H1 (cell line): ENCODE data around the gene ZSCAN10. TPM values are rescaled to one million over a fixed set of nuclear protein-coding genes. Genes with fewer than 3 reads are reported as not detected.
A peak's percentile ranks its signal among the peaks of the same experiment; 100 is the strongest.

ENCODE experiments used
- CTCF ChIA-PET: fragments of 300-600 bp; sonication (Branson Sonifier 250); formaldehyde crosslinking; loops from one replicate; lab custom pipeline; 2021; ENCODE audit not compliant: partially characterized antibody; lab: Charles Lee
- POLR2A ChIA-PET: fragments of 300-600 bp; sonication (Branson Sonifier 250); formaldehyde crosslinking; loops from one replicate; lab custom pipeline; 2021; ENCODE audit warnings: inconsistent platforms; ENCODE audit not compliant: partially characterized antibody; lab: Charles Lee
- DNase-seq, 2 experiments: peaks; one replicate each; pipeline versions ENCODE4 v3.0.0 to v3.0.0-alpha.2; 2010 to 2022; ENCODE audit warnings: low spot score in 2 of 2, low read depth in 1 of 2, mixed read lengths in 1 of 2
- FAIRE-seq: peaks from 2 replicates; lab custom pipeline; 2011; peaks lifted over from hg19 to GRCh38; lab: Jason Lieb, UNC
- H2AFZ ChIP-seq: 2 replicates; pipeline ENCODE4 v1.8.1; 2012; ENCODE audit warnings: low read length, inconsistent platforms
- H2AK5ac ChIP-seq: 2 replicates; pipeline ENCODE4 v1.6.1; 2013; ENCODE audit warnings: low read depth, low read length
- H2BK120ac ChIP-seq: replicated peaks from 2 replicates; pipeline ENCODE3; 2013; ENCODE audit warnings: low read depth, low read length, inconsistent platforms
- H2BK12ac ChIP-seq: 2 replicates; pipeline ENCODE4 v1.6.1; 2013; ENCODE audit warnings: low read depth, low read length
- H2BK15ac ChIP-seq: 2 replicates; pipeline ENCODE4 v1.6.1; 2013; ENCODE audit warnings: low read length
- H2BK20ac ChIP-seq: 2 replicates; pipeline ENCODE4 v1.6.1; 2013; ENCODE audit warnings: low read length
- H2BK5ac ChIP-seq: 2 replicates; pipeline ENCODE4 v1.6.1; 2013; ENCODE audit warnings: low read depth, low read length
- H3K14ac ChIP-seq: 2 replicates; pipeline ENCODE4 v1.6.1; 2013; ENCODE audit warnings: inconsistent platforms; ENCODE audit not compliant: insufficient read length
- H3K18ac ChIP-seq: 2 replicates; pipeline ENCODE4 v1.6.1; 2013; ENCODE audit warnings: low read length; ENCODE audit errors: extremely low read depth
- H3K23ac ChIP-seq: 2 replicates; pipeline ENCODE4 v1.6.1; 2013; ENCODE audit warnings: inconsistent platforms; ENCODE audit not compliant: insufficient read length
- H3K23me2 ChIP-seq: 2 replicates; pipeline ENCODE4 v1.6.1; 2013; ENCODE audit warnings: low read depth, low read length
- H3K27ac ChIP-seq: 2 replicates; pipeline ENCODE4 v1.6.1; 2011; ENCODE audit warnings: low read depth, low read length, inconsistent platforms
- H3K27me3 ChIP-seq, 4 experiments: replicated peaks in 1 of 4; 1 replicate in 1 of 4; 2 replicates in 3 of 4; pipeline versions ENCODE4 v1.6.1 to v1.8.1; 2011 to 2013; ENCODE audit warnings: low read length in 3 of 4, mild to moderate bottlenecking in 3 of 4, inconsistent platforms in 2 of 4, mixed read lengths in 2 of 4, moderate library complexity in 1 of 4; ENCODE audit not compliant: control insufficient read depth in 3 of 4, insufficient read depth in 3 of 4; ENCODE audit errors: extremely low read depth in 1 of 4
- H3K36me3 ChIP-seq, 4 experiments: 2 replicates each; pipeline versions ENCODE4 v1.6.1 to v1.8.1; 2011 to 2013; ENCODE audit warnings: mild to moderate bottlenecking in 4 of 4, low read length in 3 of 4, moderate library complexity in 2 of 4, control low read depth in 1 of 4, inconsistent platforms in 1 of 4; ENCODE audit not compliant: insufficient read depth in 4 of 4, control insufficient read depth in 2 of 4
- H3K4ac ChIP-seq: replicated peaks from 2 replicates; pipeline ENCODE3; 2013; ENCODE audit warnings: low read length, low read depth, mixed read lengths, inconsistent platforms; ENCODE audit not compliant: insufficient read length
- H3K4me1 ChIP-seq, 4 experiments: replicated peaks in 1 of 4; 1 replicate in 1 of 4; 2 replicates in 3 of 4; pipeline versions ENCODE4 v1.6.1 to v1.8.1; 2011 to 2013; ENCODE audit warnings: low read length in 3 of 4, inconsistent platforms in 2 of 4, mixed read lengths in 1 of 4; ENCODE audit not compliant: insufficient read depth in 4 of 4, control insufficient read depth in 3 of 4
- H3K4me2 ChIP-seq, 2 experiments: 2 replicates each; pipeline versions ENCODE4 v1.6.1 to v1.8.1; 2011 to 2013; ENCODE audit warnings: low read depth in 2 of 2, low read length in 2 of 2, control low read depth in 1 of 2, inconsistent platforms in 1 of 2, mild to moderate bottlenecking in 1 of 2; ENCODE audit not compliant: insufficient read depth in 1 of 2
- H3K4me3 ChIP-seq, 4 experiments: fragments of 200-600, 300-600 bp in 1 of 4; sonication (generic), shearing (Covaris generic), sonication (Bioruptor Twin) in 1 of 4; 2 replicates each; pipeline versions ENCODE4 v1.5.1 to v1.8.1; 2011 to 2016; ENCODE audit warnings: low read length in 4 of 4, low read depth in 3 of 4, control low read depth in 2 of 4, inconsistent platforms in 2 of 4, mild to moderate bottlenecking in 2 of 4, mixed read lengths in 1 of 4, moderate library complexity in 1 of 4; ENCODE audit not compliant: insufficient read depth in 2 of 4; ENCODE audit errors: extremely low read depth in 1 of 4
- H3K56ac ChIP-seq: replicated peaks from 2 replicates; pipeline ENCODE3; 2013; ENCODE audit warnings: low read depth, mild to moderate bottlenecking, mixed read lengths, low read length, inconsistent platforms; ENCODE audit not compliant: insufficient read length
- H3K79me1 ChIP-seq: 2 replicates; pipeline ENCODE4 v1.6.1; 2013; ENCODE audit warnings: low read depth, low read length, control low read depth
- H3K79me2 ChIP-seq, 2 experiments: 2 replicates each; pipeline versions ENCODE4 v1.6.1 to v1.8.1; 2012 to 2013; ENCODE audit warnings: low read length in 2 of 2, mild to moderate bottlenecking in 2 of 2, inconsistent platforms in 1 of 2; ENCODE audit not compliant: insufficient read depth in 2 of 2, control insufficient read depth in 1 of 2
- H3K9ac ChIP-seq, 4 experiments: replicated peaks in 1 of 4; 1 replicate in 1 of 4; 2 replicates in 3 of 4; pipeline versions ENCODE4 v1.6.1 to v1.8.1; 2011 to 2013; ENCODE audit warnings: low read depth in 3 of 4, low read length in 3 of 4, control low read depth in 2 of 4, mild to moderate bottlenecking in 2 of 4, moderate library complexity in 2 of 4, inconsistent platforms in 1 of 4; ENCODE audit errors: extremely low read depth in 1 of 4
- H3K9me3 ChIP-seq, 2 experiments: 2 replicates each; pipeline versions ENCODE4 v1.6.1 to v1.8.1; 2012 to 2013; ENCODE audit warnings: mild to moderate bottlenecking in 2 of 2, moderate library complexity in 2 of 2, control low read depth in 1 of 2, inconsistent platforms in 1 of 2, low read depth in 1 of 2, low read length in 1 of 2, mixed read lengths in 1 of 2; ENCODE audit not compliant: insufficient read depth in 2 of 2
- H4K20me1 ChIP-seq, 2 experiments: replicated peaks in 1 of 2; 2 replicates each; pipeline versions ENCODE3 to v1.8.1; 2011 to 2013; ENCODE audit warnings: inconsistent platforms in 2 of 2, low read length in 2 of 2, mild to moderate bottlenecking in 1 of 2; ENCODE audit not compliant: insufficient read depth in 2 of 2, control insufficient read depth in 1 of 2
- H4K5ac ChIP-seq: 2 replicates; pipeline ENCODE4 v1.6.1; 2013; ENCODE audit warnings: low read length, low read depth, mixed read lengths, inconsistent platforms; ENCODE audit not compliant: insufficient read length
- H4K8ac ChIP-seq: 2 replicates; pipeline ENCODE4 v1.8.0; 2013; ENCODE audit warnings: mild to moderate bottlenecking, moderate library complexity, low read length, inconsistent platforms; ENCODE audit not compliant: insufficient read depth; ENCODE audit errors: extremely low read depth
- H4K91ac ChIP-seq: replicated peaks from 2 replicates; pipeline ENCODE3; 2013; ENCODE audit warnings: low read length, mixed read lengths, inconsistent platforms; ENCODE audit not compliant: insufficient read length
- CBX8 ChIP-seq: fragments of 300-800, 300-1000 bp; sonication (generic); IDR thresholded peaks from 2 replicates; pipeline ENCODE4 v1.7.1; 2016; ENCODE audit warnings: low read depth, low read length, borderline replicate concordance
- WGBS, 2 experiments: shearing (Covaris generic) in 1 of 2; methylation state at CpG; one replicate each; pipeline versions ENCODE4 v1.1.6 to v1.1.7; 2013 to 2015; ENCODE audit warnings: low lambda C conversion rate in 2 of 2, mixed read lengths in 2 of 2, inconsistent platforms in 1 of 2, low coverage in 1 of 2, missing lambda C conversion rate in 1 of 2; ENCODE audit not compliant: insufficient replicate concordance in 2 of 2, insufficient coverage in 1 of 2, insufficient read length in 1 of 2; ENCODE audit errors: extremely low coverage in 1 of 2, missing lambda C conversion rate in 1 of 2; 5-methylcytosine and 5-hydroxymethylcytosine counted together
- polyA plus RNA-seq, 7 experiments: library from polyadenylated mRNA; depleted of rRNA in 3 of 7; stranded (reverse) in 5 of 7; unstranded in 2 of 7; fragments of >200 nt in 5 of 7; fragments of 200-250 nt in 2 of 7; gene quantifications; 1 replicate in 5 of 7; 2 replicates in 1 of 7; 4 replicates in 1 of 7; pipeline versions ENCODE4 v1.2.1 to v1.2.3, GENCODE V29; 2011 to 2013; ENCODE audit warnings: missing spikeins in 2 of 7, mixed read lengths in 2 of 7
- total RNA-seq: library from RNA; stranded (reverse); fragmentation: NEBNext Ultra II Directional; extraction: Animal tissue kit (Norgen Biotek cat#: 25700); gene quantifications from 2 replicates; pipeline ENCODE4 v1.2.1, GENCODE V29; 2021

The ZSCAN10 gene
- total and polyA plus RNA-seq, 2 of the 8 experiments (the other 6 are each of a cell fraction or from before 2014, with no cell fraction given), result 209 to 314 TPM

DNA sequence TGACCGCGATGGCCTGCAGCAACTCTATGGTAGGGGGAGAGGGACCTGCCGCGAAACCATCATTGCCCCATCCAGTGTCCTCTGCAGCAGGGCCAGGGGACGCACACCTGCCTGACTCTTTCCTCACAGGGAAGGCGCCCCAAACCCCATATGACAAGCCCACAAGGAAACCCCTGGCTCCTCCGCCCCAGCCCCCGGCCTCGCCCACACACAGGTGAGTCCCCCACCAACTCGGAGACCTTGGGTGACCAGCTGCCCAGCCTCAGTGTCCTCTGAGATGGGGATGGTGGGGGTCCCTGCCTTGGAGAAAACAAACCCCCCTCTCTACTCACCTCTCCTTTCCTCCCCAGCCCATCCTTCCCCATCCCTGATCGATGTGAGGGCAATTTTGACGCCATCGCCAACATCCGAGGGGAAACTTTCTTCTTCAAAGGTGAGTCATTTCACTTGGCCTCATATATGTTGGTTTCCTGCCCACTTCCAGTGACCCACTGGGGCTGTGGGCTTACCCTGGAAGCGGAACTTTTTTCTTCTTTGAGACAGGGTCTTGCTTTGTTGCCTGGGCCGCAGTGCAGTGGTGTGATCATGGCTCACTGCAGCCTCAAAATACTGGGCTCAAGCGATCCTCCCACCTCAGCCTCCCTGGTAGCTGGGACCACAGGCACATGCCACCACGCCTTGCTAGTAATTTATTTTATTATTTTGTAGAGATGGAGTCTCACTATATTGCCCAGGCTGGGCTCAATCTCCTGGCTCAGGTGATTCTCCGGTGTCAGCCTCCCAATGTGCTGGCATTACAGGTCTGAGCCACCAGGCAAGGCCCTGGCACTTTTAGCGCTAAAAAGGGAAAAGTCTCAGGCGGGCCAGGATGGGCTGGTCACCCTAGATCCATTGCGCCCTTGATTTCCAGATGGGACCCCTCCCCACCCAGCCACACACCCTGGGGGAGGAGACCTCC lies 41.6 kb downstream of the ZSCAN10 start:
- 94% methylated on average over 19 of the region's 22 CpGs; no CpG with 5 or more reads in 1 of the 2 experiments for WGBS, 2 experiments
- no peak for DNase-seq
- peak overlapping the region; percentile 49 to 85 for H3K4me2 ChIP-seq

More for the DNA sequence above, 41.6 kb downstream of the ZSCAN10 start:
- Histone ChIP-seq H3K23me2 (peaks cover 6% of the 10 kb centered on the region; the same call in 1 of the 2 replicates), H3K23ac (no peak overlapping the region), H4K91ac (no peak overlapping the region), H2BK15ac (no peak overlapping the region), H4K8ac (no peak overlapping the region), H2AFZ (no peak overlapping the region), H3K56ac (no peak overlapping the region), H4K5ac (no peak overlapping the region), H3K27ac (no peak overlapping the region), H3K9me3 (no peaks in the 10 kb centered on the region), H3K36me3 (no peaks in the 10 kb centered on the region; a peak in 1 of 8 replicates), H3K4me1 (peaks cover 5 to 17% (median 6%) of the 10 kb centered on the region in 4 experiments; a peak in 6 of 7 replicates), H3K79me1 (no peaks in the 10 kb centered on the region), H3K14ac (no peak overlapping the region), H2BK12ac (no peak overlapping the region), H2AK5ac (no peak overlapping the region), H3K18ac (no peak overlapping the region), H3K9ac (peak overlapping the region in 1 of 4 experiments; percentile 58; a peak in 1 of 7 replicates), H2BK120ac (no peak overlapping the region), H2BK5ac (no peak overlapping the region), H3K27me3 (no peaks in the 10 kb centered on the region; a peak in 1 of 7 replicates), H3K79me2 (no peaks in the 10 kb centered on the region), H3K4ac (no peak overlapping the region), H3K4me3 (peak overlapping the region; percentile 39 to 86 (median 67)), H2BK20ac (no peak overlapping the region), H4K20me1 (peaks cover 7% of the 10 kb centered on the region in 2 experiments)
- ChIA-PET POLR2A (interaction anchor here (0.9 to 12.7 kb wide), 21 partner anchors 10 to 93 kb away, joined by 3 to 140 read pairs (median 6); partner anchors contain the start of genes CLDN6, HCFC1R1, MMP25 and THOC6), CTCF (interaction anchor here (0.7 to 8.3 kb wide), 21 partner anchors 10 to 85 kb away, joined by 3 to 88 read pairs (median 9); partner anchors contain the start of genes MMP25 and ZSCAN10)
- no peak for TF ChIP-seq CBX8
- FAIRE-seq, result no peak
